Measurements from ENCODE around the gene FMN2. TPM values are rescaled to one million over a fixed set of nuclear protein-coding genes. Genes with fewer than 3 reads are reported as not detected.

FMN2 gene
- total RNA-seq, 2 donors from 2014 or later, result 26.9 to 27.2 TPM

- Mint-ChIP-seq H3K9me3 (no peaks in the 10 kb centered on the region), H3K27me3 (ENCODE audit: insufficient read depth) (no peaks in the 10 kb centered on the region), H3K4me3 (no peak overlapping the region), H3K4me1 (peaks cover 16% of the 10 kb centered on the region), H3K27ac (no peak overlapping the region), H3K36me3 (ENCODE audit: low read depth) (peaks cover 47% of the 10 kb centered on the region)
- H3K27ac ChIP-seq (ENCODE audit: low read depth, low read length), result no peak overlapping the region
- no peak for TF ChIP-seq CTCF (conservative IDR thresholded peaks at IDR 0.05)
- H3K4me3 ChIP-seq (ENCODE audit: low read length), result no peak overlapping the region
- peaks cover 74% of the 10 kb centered on the region for H3K36me3 ChIP-seq (ENCODE audit: control insufficient read depth, insufficient read depth, low read length)
- no peaks in the 10 kb centered on the region for H3K27me3 ChIP-seq (ENCODE audit: control insufficient read depth, insufficient read depth, low read length, poor library complexity, severe bottlenecking)
- H3K9me3 ChIP-seq (ENCODE audit: control insufficient read depth, low read length), result peaks cover 4% of the 10 kb centered on the region
- H3K9ac ChIP-seq (ENCODE audit: extremely low read depth, low read length, poor library complexity, severe bottlenecking), result no peak overlapping the region
- no peaks in the 10 kb centered on the region for H3K4me1 ChIP-seq (ENCODE audit: control insufficient read depth, insufficient read depth, low read length)
- no peak for DNase-seq
Observed at GRCh38 chr1:240239309-240239708, 147.6 kb downstream of the FMN2 start.

- 100% methylated on average over 1 to 3 of the region's 3 CpGs for WGBS, 2 experiments (ENCODE audit: insufficient coverage in 1 of 2, insufficient read length in 1 of 2)
- H3K9me3 Mint-ChIP-seq, result no peaks in the 10 kb centered on the region
- Histone ChIP-seq H3K4me3 (ENCODE audit: low read length) (no peak overlapping the region), H3K27me3 (ENCODE audit: control insufficient read depth, insufficient read depth, low read length, poor library complexity, severe bottlenecking) (no peaks in the 10 kb centered on the region), H3K9ac (ENCODE audit: extremely low read depth, low read length, poor library complexity, severe bottlenecking) (no peak overlapping the region), H3K9me3 (ENCODE audit: control insufficient read depth, low read length) (peaks cover 4% of the 10 kb centered on the region), H3K36me3 (ENCODE audit: control insufficient read depth, insufficient read depth, low read length) (peaks cover 70% of the 10 kb centered on the region), H3K4me1 (ENCODE audit: control insufficient read depth, insufficient read depth, low read length) (no peaks in the 10 kb centered on the region), H3K27ac (ENCODE audit: low read depth, low read length) (no peak overlapping the region)
- DNase-seq, result no peak
- H3K27me3 Mint-ChIP-seq (ENCODE audit: insufficient read depth), result no peaks in the 10 kb centered on the region
- TF ChIP-seq CTCF (conservative IDR thresholded peaks at IDR 0.05), result no peak
- no peak overlapping the region for H3K27ac Mint-ChIP-seq
- no peak overlapping the region for H3K4me3 Mint-ChIP-seq
- peaks cover 31% of the 10 kb centered on the region for H3K36me3 Mint-ChIP-seq (ENCODE audit: low read depth)
- peaks cover 14% of the 10 kb centered on the region for H3K4me1 Mint-ChIP-seq
Observed at GRCh38 chr1:240241278-240241677, 149.6 kb downstream of the FMN2 start.

GRCh38 chr1:240242601-240243144 lies 151.0 kb downstream of the FMN2 start:
- H3K4me3 ChIP-seq (ENCODE audit: low read length), result no peak overlapping the region
- H3K27ac Mint-ChIP-seq, result no peak overlapping the region
- H3K9me3 Mint-ChIP-seq, result no peaks in the 10 kb centered on the region
- no peak overlapping the region for H3K9ac ChIP-seq (ENCODE audit: extremely low read depth, low read length, poor library complexity, severe bottlenecking)
- no peak for DNase-seq
- 95 to 100% methylated on average over 1 to 5 of the region's 5 CpGs for WGBS, 2 experiments (ENCODE audit: insufficient coverage in 1 of 2, insufficient read length in 1 of 2)
- no peaks in the 10 kb centered on the region for H3K27me3 ChIP-seq (ENCODE audit: control insufficient read depth, insufficient read depth, low read length, poor library complexity, severe bottlenecking)
- no peak overlapping the region for H3K27ac ChIP-seq (ENCODE audit: low read depth, low read length)
- no peaks in the 10 kb centered on the region for H3K27me3 Mint-ChIP-seq (ENCODE audit: insufficient read depth)
- no peak overlapping the region for H3K4me3 Mint-ChIP-seq
- no peak for TF ChIP-seq CTCF (conservative IDR thresholded peaks at IDR 0.05)
- peaks cover 68% of the 10 kb centered on the region for H3K36me3 ChIP-seq (ENCODE audit: control insufficient read depth, insufficient read depth, low read length)
- peaks cover 4% of the 10 kb centered on the region for H3K9me3 ChIP-seq (ENCODE audit: control insufficient read depth, low read length)
- H3K4me1 ChIP-seq (ENCODE audit: control insufficient read depth, insufficient read depth, low read length), result no peaks in the 10 kb centered on the region
- peaks cover 2% of the 10 kb centered on the region for H3K4me1 Mint-ChIP-seq
- H3K36me3 Mint-ChIP-seq (ENCODE audit: low read depth), result peaks cover 27% of the 10 kb centered on the region

Measured in endodermal cell (in vitro differentiated cells).